Sigmoid colon (tissue), 4 donors: ENCODE results near the gene KCNQ5.

Source experiments
- CTCF ChIP-seq, 4 experiments: fragments of 450-650 bp in 3 of 4; fragments of 200-600 bp in 1 of 4; IDR thresholded peaks; one replicate each; pipeline ENCODE4 v1.5.1; 2016 to 2019; ENCODE audit warnings: antibody characterized with exemption in 4 of 4, mild to moderate bottlenecking in 3 of 4, moderate library complexity in 2 of 4
- POLR2AphosphoS5 ChIP-seq, 4 donors: sonication (generic); formaldehyde crosslinking; IDR thresholded peaks; one replicate each; pipeline ENCODE4 v1.6.1; 2017; ENCODE audit warnings: antibody characterized with exemption in 4 of 4

- TF ChIP-seq CTCF (IDR thresholded peaks at IDR 0.05), result no peak
- no peak for TF ChIP-seq POLR2AphosphoS5 (IDR thresholded peaks at IDR 0.05)
Measured at GRCh38 chr6:72691249-72691648, 69.4 kb downstream of the KCNQ5 start.
